HUES6 (cell line): ENCODE measurements around the gene PHKB.

Source experiments
- H3K27ac ChIP-seq: 2 replicates; pipeline ENCODE4 v1.7.0; 2013; ENCODE audit warnings: low read depth, mild to moderate bottlenecking, low read length, inconsistent platforms
- H3K27me3 ChIP-seq: 2 replicates; pipeline ENCODE4 v1.6.1; 2013; ENCODE audit warnings: low read length; ENCODE audit not compliant: control insufficient read depth, insufficient read depth
- H3K36me3 ChIP-seq: 2 replicates; pipeline ENCODE4 v1.6.1; 2013; ENCODE audit warnings: low read length; ENCODE audit not compliant: control insufficient read depth, insufficient read depth
- H3K4me1 ChIP-seq: 2 replicates; pipeline ENCODE4 v1.6.1; 2013; ENCODE audit warnings: low read length; ENCODE audit not compliant: control insufficient read depth, insufficient read depth
- H3K4me3 ChIP-seq: 2 replicates; pipeline ENCODE4 v1.5.1; 2013; ENCODE audit warnings: low read depth, low read length
- H3K9ac ChIP-seq: one replicate; pipeline ENCODE4 v1.6.1; 2013; ENCODE audit warnings: mild to moderate bottlenecking, low read length
- H3K9me3 ChIP-seq: 2 replicates; pipeline ENCODE4 v1.6.1; 2013; ENCODE audit warnings: low read depth, low read length; ENCODE audit not compliant: control insufficient read depth, insufficient read depth

The PHKB gene

DNA sequence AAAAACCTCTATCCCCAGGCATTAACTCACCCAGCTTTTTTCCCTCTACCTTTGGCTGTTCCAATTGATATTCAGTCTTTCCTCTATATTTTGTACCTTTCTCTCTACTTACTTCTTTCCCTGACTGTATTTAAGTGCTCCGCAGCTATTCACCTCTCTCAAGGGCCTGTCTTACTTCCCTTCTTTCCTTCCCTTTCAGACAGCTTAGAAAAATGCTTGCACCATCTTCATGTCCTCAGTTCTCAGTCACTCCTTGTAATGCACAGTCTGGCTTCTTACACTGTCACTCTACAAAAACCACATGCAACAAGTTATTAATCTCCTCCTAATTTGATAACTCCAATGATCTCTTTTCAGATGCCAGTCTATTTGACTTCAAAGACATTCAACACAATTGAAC, 163.4 kb downstream of the PHKB start:
- Histone ChIP-seq H3K27me3 (no peaks in the 10 kb centered on the region), H3K4me1 (peaks cover 16% of the 10 kb centered on the region), H3K4me3 (no peak overlapping the region), H3K36me3 (no peaks in the 10 kb centered on the region), H3K27ac (no peak overlapping the region), H3K9ac (no peak overlapping the region), H3K9me3 (no peaks in the 10 kb centered on the region)

DNA sequence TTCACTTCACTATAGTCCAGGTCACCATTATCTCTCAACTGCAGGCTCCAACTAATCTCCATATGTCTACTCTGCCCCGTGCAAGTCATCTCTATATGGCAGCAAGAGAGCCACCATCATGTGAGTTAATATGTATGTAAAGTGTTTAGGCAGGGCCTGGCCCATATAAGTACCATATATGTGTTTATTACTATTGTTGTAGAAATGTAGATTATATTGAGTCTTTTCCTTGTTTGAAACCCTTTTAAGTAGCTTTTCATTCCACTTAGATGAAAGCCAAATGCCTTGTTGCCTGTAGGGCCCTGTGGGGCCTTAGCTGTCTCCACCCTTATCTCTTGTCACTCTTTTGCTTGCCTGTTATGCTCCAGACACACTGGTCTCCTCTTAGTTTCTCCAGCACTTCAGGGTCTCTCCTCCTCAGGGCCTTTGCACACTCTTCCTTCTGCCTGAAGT, 164.0 kb downstream of the PHKB start:
- Histone ChIP-seq H3K4me3 (no peak overlapping the region), H3K4me1 (peaks cover 16% of the 10 kb centered on the region), H3K9ac (no peak overlapping the region), H3K36me3 (no peaks in the 10 kb centered on the region), H3K27me3 (no peaks in the 10 kb centered on the region), H3K27ac (no peak overlapping the region), H3K9me3 (no peaks in the 10 kb centered on the region)

- peaks cover 16% of the 10 kb centered on the region for H3K4me1 ChIP-seq
- no peak overlapping the region for H3K27ac ChIP-seq
- H3K9me3 ChIP-seq: no peaks in the 10 kb centered on the region
- H3K4me3 ChIP-seq: no peak overlapping the region
- no peaks in the 10 kb centered on the region for H3K36me3 ChIP-seq
- H3K9ac ChIP-seq: no peak overlapping the region
- H3K27me3 ChIP-seq: no peaks in the 10 kb centered on the region
These were observed 165.1 kb downstream of the PHKB start for GRCh38 chr16:47626246-47626645.

DNA sequence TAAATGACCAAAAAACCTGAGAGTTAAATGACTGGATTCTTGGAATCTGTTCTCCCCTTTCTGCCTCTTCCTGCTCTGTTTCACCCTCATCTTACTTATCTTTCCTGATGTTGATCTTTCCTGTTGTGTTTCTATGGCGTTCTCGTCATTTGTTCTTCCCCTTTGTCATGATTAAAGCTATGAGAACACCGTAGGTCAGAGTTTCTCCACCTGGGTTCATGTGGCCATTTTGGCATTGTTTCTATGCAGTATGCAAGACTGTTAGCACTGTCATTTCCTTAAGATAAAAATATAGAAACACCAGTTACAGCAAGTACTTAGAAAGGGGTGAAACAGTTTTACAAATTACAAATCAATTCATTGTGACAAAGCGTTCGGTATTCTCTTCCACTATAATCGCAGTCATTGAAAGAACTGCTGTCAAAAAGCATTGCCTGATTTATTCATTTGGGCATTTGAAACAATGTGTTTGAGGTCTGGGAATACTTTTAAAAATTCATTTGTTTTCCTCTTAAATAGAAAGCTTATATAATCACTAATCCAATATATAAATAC, 166.0 kb downstream of the PHKB start:
- Histone ChIP-seq H3K27ac (no peak overlapping the region), H3K4me3 (no peak overlapping the region), H3K36me3 (no peaks in the 10 kb centered on the region), H3K9me3 (no peaks in the 10 kb centered on the region), H3K27me3 (no peaks in the 10 kb centered on the region), H3K9ac (no peak overlapping the region), H3K4me1 (peaks cover 16% of the 10 kb centered on the region)

- no peak overlapping the region for H3K27ac ChIP-seq
- no peaks in the 10 kb centered on the region for H3K9me3 ChIP-seq
- no peak overlapping the region for H3K9ac ChIP-seq
- H3K4me3 ChIP-seq: no peak overlapping the region
- H3K36me3 ChIP-seq: no peaks in the 10 kb centered on the region
- peaks cover 16% of the 10 kb centered on the region for H3K4me1 ChIP-seq
- no peaks in the 10 kb centered on the region for H3K27me3 ChIP-seq
These were observed 166.6 kb downstream of the PHKB start for GRCh38 chr16:47627721-47628120.

DNA sequence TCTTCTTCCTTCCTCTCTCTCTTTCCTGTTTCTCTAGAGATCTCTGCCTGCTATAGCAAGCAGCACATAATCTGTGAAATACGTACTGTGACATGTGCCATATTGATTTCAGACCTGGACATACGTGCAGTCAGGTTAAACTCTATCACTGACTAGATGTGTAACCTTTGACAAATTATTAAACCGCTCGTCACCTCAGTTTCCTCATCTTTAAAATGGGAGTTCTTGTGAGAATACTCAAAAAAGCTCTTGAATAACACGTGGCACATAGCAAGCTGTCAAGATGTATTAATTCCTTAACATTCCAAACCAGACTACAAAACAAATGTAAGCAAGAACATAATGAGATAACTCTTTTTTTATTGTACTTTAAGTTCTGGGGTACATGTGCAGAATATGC, 170.0 kb downstream of the PHKB start:
- H3K9me3 ChIP-seq: no peaks in the 10 kb centered on the region
- H3K9ac ChIP-seq: no peak overlapping the region
- H3K36me3 ChIP-seq: no peaks in the 10 kb centered on the region
- H3K4me1 ChIP-seq: peaks cover 11% of the 10 kb centered on the region
- H3K27ac ChIP-seq: no peak overlapping the region
- no peaks in the 10 kb centered on the region for H3K27me3 ChIP-seq
- H3K4me3 ChIP-seq: no peak overlapping the region

DNA sequence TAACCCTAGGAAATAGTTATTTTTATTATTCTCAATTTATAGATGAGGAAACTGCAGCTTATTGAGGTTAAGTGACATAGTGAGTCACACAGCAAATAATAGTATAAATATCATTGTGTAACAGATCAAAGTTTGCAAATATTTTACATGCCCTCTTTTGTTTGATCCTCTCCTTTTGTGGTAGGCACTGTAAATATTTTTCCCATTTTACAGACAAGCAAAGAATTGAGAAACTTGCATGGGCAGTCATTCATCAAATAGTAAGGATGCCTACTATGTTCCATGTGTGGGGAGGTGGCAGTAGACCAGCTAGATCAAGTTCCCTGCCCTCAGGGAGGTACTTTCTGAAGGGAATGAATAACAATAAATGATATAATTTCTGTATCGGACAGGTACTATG, 173.0 kb downstream of the PHKB start:
- Histone ChIP-seq H3K27ac (no peak overlapping the region), H3K9me3 (no peaks in the 10 kb centered on the region), H3K36me3 (peaks cover 3% of the 10 kb centered on the region; the same call in 1 of the 2 replicates), H3K27me3 (no peaks in the 10 kb centered on the region), H3K4me3 (no peak overlapping the region), H3K4me1 (no peaks in the 10 kb centered on the region), H3K9ac (no peak overlapping the region)

GRCh38 chr16:47634727-47635126, 173.6 kb downstream of the PHKB start:
- Histone ChIP-seq H3K36me3 (peaks cover 3% of the 10 kb centered on the region; the same call in 1 of the 2 replicates), H3K9ac (no peak overlapping the region)

GRCh38 chr16:47636501-47637099, 175.5 kb downstream of the PHKB start:
- H3K36me3 ChIP-seq: peaks cover 3% of the 10 kb centered on the region; the same call in 1 of the 2 replicates
- no peak overlapping the region for H3K9ac ChIP-seq
- H3K27me3 ChIP-seq: no peaks in the 10 kb centered on the region
- H3K4me1 ChIP-seq: no peaks in the 10 kb centered on the region
- no peak overlapping the region for H3K27ac ChIP-seq
- H3K9me3 ChIP-seq: no peaks in the 10 kb centered on the region
- no peak overlapping the region for H3K4me3 ChIP-seq

More at GRCh38 chr16:47634727-47635126, 173.6 kb downstream of the PHKB start:
- Histone ChIP-seq H3K27me3 (no peaks in the 10 kb centered on the region), H3K27ac (no peak overlapping the region), H3K9me3 (no peaks in the 10 kb centered on the region), H3K4me1 (no peaks in the 10 kb centered on the region), H3K4me3 (no peak overlapping the region)

GRCh38 chr16:47638175-47638574, 177.0 kb downstream of the PHKB start:
- no peaks in the 10 kb centered on the region for H3K27me3 ChIP-seq
- no peaks in the 10 kb centered on the region for H3K4me1 ChIP-seq
- H3K36me3 ChIP-seq: peaks cover 5% of the 10 kb centered on the region; the same call in 1 of the 2 replicates
- no peaks in the 10 kb centered on the region for H3K9me3 ChIP-seq
- H3K9ac ChIP-seq: no peak overlapping the region
- H3K27ac ChIP-seq: no peak overlapping the region
- no peak overlapping the region for H3K4me3 ChIP-seq

DNA sequence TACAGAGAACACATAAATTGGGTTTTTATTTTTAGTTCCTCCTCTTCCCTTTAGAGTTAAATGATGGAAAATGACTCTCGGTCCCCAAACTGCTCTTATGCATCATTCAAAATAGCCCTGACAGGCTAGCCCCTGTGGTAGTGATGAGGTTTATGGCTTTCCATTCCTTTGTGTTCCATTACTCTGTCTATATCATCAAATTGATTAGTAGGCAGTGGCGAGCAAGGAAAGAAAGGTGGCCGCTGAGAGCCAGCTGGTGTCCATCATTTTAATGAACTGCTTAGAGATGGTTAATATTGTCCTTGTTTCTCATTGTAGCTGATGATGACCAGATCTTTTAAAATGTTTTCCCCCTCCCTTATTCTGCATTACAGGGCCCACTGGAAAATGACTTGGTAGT, 179.5 kb downstream of the PHKB start:
- Histone ChIP-seq H3K4me3 (no peak overlapping the region), H3K27ac (no peak overlapping the region), H3K4me1 (no peaks in the 10 kb centered on the region), H3K36me3 (peaks cover 5% of the 10 kb centered on the region; the same call in 1 of the 2 replicates), H3K27me3 (no peaks in the 10 kb centered on the region), H3K9me3 (no peaks in the 10 kb centered on the region), H3K9ac (no peak overlapping the region)
